Endothelial cell of umbilical vein (primary cell): Measurements from ENCODE around the gene ALDH1A2. TPM values are rescaled to one million over a fixed set of nuclear protein-coding genes. Genes with fewer than 3 reads are reported as not detected.

Source experiments
- BruUV-seq: library from RNA; stranded (reverse); fragments of 400-500 nt; replicated peaks from 2 replicates; lab custom pipeline; 2021; lab: Mats Ljungman, UMichigan
- CTCF ChIA-PET: fragments of 300-600, 350-600 bp; sonication (Branson Sonifier 250); formaldehyde crosslinking; loops from one replicate; lab custom pipeline; 2021; ENCODE audit warnings: antibody characterized with exemption, inconsistent platforms; lab: Charles Lee
- POLR2A ChIA-PET: fragments of 300-600, 350-600 bp; sonication (Branson Sonifier 250); formaldehyde crosslinking; loops from one replicate; lab custom pipeline; 2021; ENCODE audit warnings: antibody characterized with exemption, inconsistent platforms; lab: Charles Lee
- DNase-seq: peaks from one replicate; pipeline ENCODE4 v3.0.0-alpha.2; 2011; ENCODE audit warnings: low read depth, low spot score
- FAIRE-seq: peaks from 2 replicates; lab custom pipeline; 2011; peaks lifted over from hg19 to GRCh38; lab: Jason Lieb, UNC
- H2AFZ ChIP-seq: 2 replicates; pipeline ENCODE4 v1.6.0; 2012; ENCODE audit warnings: low read depth, low read length, control low read depth, inconsistent platforms
- H3K27ac ChIP-seq: 2 replicates; pipeline ENCODE4 v1.5.1; 2011; ENCODE audit warnings: low read depth, mild to moderate bottlenecking, control low read depth, low read length, moderate library complexity; ENCODE audit not compliant: insufficient read depth
- H3K27me3 ChIP-seq, 2 experiments: 2 replicates each; pipeline versions ENCODE4 v1.6.0 to v1.6.1; 2011; ENCODE audit warnings: low read length in 2 of 2, mixed read lengths in 1 of 2; ENCODE audit not compliant: control insufficient read depth in 2 of 2, insufficient read depth in 2 of 2
- H3K36me3 ChIP-seq, 2 experiments: 2 replicates in 1 of 2; 3 replicates in 1 of 2; pipeline ENCODE4 v1.5.1; 2011; ENCODE audit warnings: low read length in 2 of 2, mild to moderate bottlenecking in 1 of 2, moderate library complexity in 1 of 2; ENCODE audit not compliant: control insufficient read depth in 2 of 2, insufficient read depth in 2 of 2; ENCODE audit errors: extremely low read depth in 1 of 2
- H3K4me1 ChIP-seq: 3 replicates; pipeline ENCODE4 v1.5.1; 2011; ENCODE audit warnings: mild to moderate bottlenecking, low read length; ENCODE audit not compliant: control insufficient read depth, insufficient read depth; ENCODE audit errors: extremely low read depth
- H3K4me2 ChIP-seq: 2 replicates; pipeline ENCODE4 v1.6.1; 2011; ENCODE audit warnings: low read length, control low read depth, mixed read lengths; ENCODE audit not compliant: insufficient read depth
- H3K4me3 ChIP-seq, 3 experiments: fragments of 200-600 bp in 1 of 3; sonication (generic), shearing (Covaris generic) in 1 of 3; replicated peaks in 1 of 3; 2 replicates each; pipeline ENCODE4 v1.5.1; 2011 to 2016; ENCODE audit warnings: control low read depth in 3 of 3, low read length in 3 of 3, mild to moderate bottlenecking in 2 of 3, inconsistent platforms in 1 of 3, low read depth in 1 of 3, moderate library complexity in 1 of 3; ENCODE audit not compliant: insufficient read depth in 1 of 3
- H3K79me2 ChIP-seq: 2 replicates; pipeline ENCODE4 v1.6.0; 2012; ENCODE audit warnings: low read length, inconsistent platforms; ENCODE audit not compliant: control insufficient read depth, insufficient read depth
- H3K9ac ChIP-seq: replicated peaks from 2 replicates; pipeline ENCODE3; 2011; ENCODE audit warnings: low read length, control low read depth; ENCODE audit not compliant: insufficient read depth; ENCODE audit errors: extremely low read depth
- H3K9me1 ChIP-seq: replicated peaks from 3 replicates; pipeline ENCODE4 v1.6.0; 2011; ENCODE audit warnings: mild to moderate bottlenecking, low read length; ENCODE audit not compliant: control insufficient read depth, insufficient read depth; ENCODE audit errors: extremely low read depth
- H3K9me3 ChIP-seq: replicated peaks from 2 replicates; pipeline ENCODE4 v1.5.1; 2012; ENCODE audit warnings: low read length, inconsistent platforms; ENCODE audit not compliant: control insufficient read depth, insufficient read depth
- H4K20me1 ChIP-seq: replicated peaks from 2 replicates; pipeline ENCODE3; 2011; ENCODE audit warnings: mild to moderate bottlenecking, low read length; ENCODE audit not compliant: control insufficient read depth, insufficient read depth; ENCODE audit errors: extremely low read depth
- CTCF ChIP-seq, 2 donors: IDR thresholded peaks; 1 replicate in 1 of 2; 2 replicates in 1 of 2; pipeline ENCODE4 v1.5.1; 2011; ENCODE audit warnings: low read length in 2 of 2, mild to moderate bottlenecking in 2 of 2, moderate library complexity in 2 of 2, control low read depth in 1 of 2, inconsistent platforms in 1 of 2, low read depth in 1 of 2; ENCODE audit not compliant: insufficient read depth in 1 of 2; ENCODE audit errors: extremely low read depth in 1 of 2
- EZH2 ChIP-seq: IDR thresholded peaks from 2 replicates; pipeline ENCODE4 v1.6.1; 2012; ENCODE audit warnings: borderline replicate concordance, low read depth, mild to moderate bottlenecking, moderate library complexity, low read length, inconsistent platforms; ENCODE audit not compliant: severe bottlenecking
- FOS ChIP-seq: IDR thresholded peaks from 2 replicates; pipeline ENCODE4 v1.6.1; 2011; ENCODE audit warnings: mild to moderate bottlenecking, low read length, moderate library complexity, borderline replicate concordance; ENCODE audit not compliant: insufficient read depth
- GATA2 ChIP-seq: IDR thresholded peaks from 2 replicates; pipeline ENCODE4 v1.7.0; 2011; ENCODE audit warnings: low read depth, mild to moderate bottlenecking, moderate library complexity, mixed read lengths, low read length; ENCODE audit not compliant: insufficient read length, insufficient read depth
- JUN ChIP-seq: IDR thresholded peaks from 2 replicates; pipeline ENCODE4 v1.6.1; 2011; ENCODE audit warnings: borderline replicate concordance, low read depth; ENCODE audit not compliant: insufficient read length, insufficient read depth
- MAX ChIP-seq: IDR thresholded peaks from 2 replicates; pipeline ENCODE4 v1.6.1; 2011; ENCODE audit not compliant: insufficient read depth, insufficient read length
- MYC ChIP-seq: IDR thresholded peaks from one replicate; pipeline ENCODE4 v1.6.1; 2011; ENCODE audit warnings: mild to moderate bottlenecking, low read depth, low read length
- POLR2A ChIP-seq: IDR thresholded peaks from 2 replicates; pipeline ENCODE4 v1.6.1; 2012; ENCODE audit warnings: low read depth, mild to moderate bottlenecking, control low read depth, low read length
- POLR2AphosphoS5 ChIP-seq: IDR thresholded peaks from 2 replicates; pipeline ENCODE4 v1.6.1; 2012; ENCODE audit warnings: low read depth, mild to moderate bottlenecking, control low read depth, low read length, moderate library complexity; ENCODE audit not compliant: insufficient read depth
- dilution Hi-C: fragments of 300-500 bp; cut with MboI; formaldehyde crosslinking; loops from one replicate; pipeline ENCODE4 v1.15.0; 2019; ENCODE audit warnings: low sequenced_read_pairs; ENCODE audit not compliant: extremely low pct_ligation_motif_present
- intact Hi-C: fragments of 100-400 bp; cut with micrococcal nuclease; formaldehyde crosslinking; loops from one replicate; pipeline ENCODE4 v1.10.0; 2022
- polyA plus RNA-seq, 4 experiments: library from polyadenylated mRNA; depleted of rRNA in 3 of 4; stranded (reverse) in 3 of 4; unstranded in 1 of 4; fragments of >200 nt; gene quantifications; 2 replicates each; pipeline versions ENCODE4 v1.2.1 to v1.2.3, GENCODE V29; 2011 to 2012; ENCODE audit warnings: missing spikeins in 1 of 4
- total RNA-seq: library from RNA; stranded (reverse); gene quantifications from 2 replicates; pipeline ENCODE4 v1.2.3, GENCODE V29; 2021

Gene ALDH1A2
- total and polyA plus RNA-seq, 2 donors (not counting 3 experiments of a cell fraction or from before 2014, with no cell fraction given) = 16.3 to 34.9 TPM

- CTCF ChIA-PET = no interaction called here
- Histone ChIP-seq H3K9ac (no peak overlapping the region), H4K20me1 (no peaks in the 10 kb centered on the region), H3K36me3 (no peaks in the 10 kb centered on the region), H2AFZ (no peak overlapping the region), H3K79me2 (no peaks in the 10 kb centered on the region), H3K4me2 (no peak overlapping the region), H3K9me1 (no peaks in the 10 kb centered on the region), H3K9me3 (no peaks in the 10 kb centered on the region), H3K4me1 (peaks cover 12% of the 10 kb centered on the region), H3K27me3 (no peaks in the 10 kb centered on the region), H3K27ac (no peak overlapping the region), H3K4me3 (no peak overlapping the region)
- TF ChIP-seq POLR2A = no peak
- TF ChIP-seq CTCF (IDR thresholded peaks at IDR 0.05; ENCODE audit: extremely low read depth in 1 of 2, insufficient read depth in 1 of 2, low read depth in 1 of 2, low read length in 2 of 2) = no peak
- no peak for TF ChIP-seq FOS
- no peak for TF ChIP-seq MYC
- TF ChIP-seq JUN = no peak
- TF ChIP-seq POLR2AphosphoS5 = no peak
- TF ChIP-seq EZH2 = no peak
- TF ChIP-seq MAX = no peak
- TF ChIP-seq GATA2 = no peak
- BruUV-seq = no TSS peak
- DNase-seq = no peak
- FAIRE-seq = no peak
- POLR2A ChIA-PET = no interaction called here
- intact Hi-C loops (no loop called here), dilution Hi-C loops (no loop called here)
Observed at GRCh38 chr15:58017869-58018268, 47.6 kb downstream of the ALDH1A2 start.
